Common myeloid progenitor, CD34-positive (primary cell): Measurements from ENCODE around the gene HOXC9.

Source experiments
- CTCF ChIA-PET: fragments of 350-600 bp; sonication (Branson Sonifier 250); formaldehyde crosslinking; loops from one replicate; lab custom pipeline; 2021; ENCODE audit warnings: antibody characterized with exemption; lab: Charles Lee
- POLR2A ChIA-PET: fragments of 350-600 bp; sonication (Branson Sonifier 250); formaldehyde crosslinking; loops from one replicate; lab custom pipeline; 2021; ENCODE audit warnings: antibody characterized with exemption; lab: Charles Lee
- DNase-seq, 3 donors: peaks; one replicate each; pipeline versions ENCODE4 v3.0.0 to v3.0.0-alpha.2; 2013
- H3K27ac ChIP-seq, 2 experiments: 1 replicate in 1 of 2; 2 replicates in 1 of 2; pipeline ENCODE4 v1.7.0; 2013; ENCODE audit warnings: inconsistent platforms in 2 of 2, low read length in 2 of 2, mild to moderate bottlenecking in 2 of 2, low read depth in 1 of 2, moderate library complexity in 1 of 2; ENCODE audit not compliant: severe bottlenecking in 2 of 2, insufficient read depth in 1 of 2, poor library complexity in 1 of 2
- H3K27me3 ChIP-seq, 5 experiments: replicated peaks in 2 of 5; 1 replicate in 3 of 5; 2 replicates in 2 of 5; pipeline versions ENCODE4 v1.6.1 to v1.7.0; 2013; ENCODE audit warnings: low read length in 4 of 5, mild to moderate bottlenecking in 2 of 5, moderate library complexity in 2 of 5, inconsistent platforms in 1 of 5; ENCODE audit not compliant: insufficient read depth in 5 of 5, control insufficient read depth in 4 of 5
- H3K36me3 ChIP-seq, 4 experiments: 1 replicate in 2 of 4; 2 replicates in 2 of 4; pipeline versions ENCODE4 v1.6.1 to v1.7.0; 2013; ENCODE audit warnings: low read length in 3 of 4, control low read depth in 1 of 4, mild to moderate bottlenecking in 1 of 4; ENCODE audit not compliant: control insufficient read depth in 4 of 4, insufficient read depth in 4 of 4
- H3K4me1 ChIP-seq, 4 experiments: 1 replicate in 3 of 4; 2 replicates in 1 of 4; pipeline versions ENCODE4 v1.6.1 to v1.7.1; 2013; ENCODE audit warnings: low read length in 3 of 4, mild to moderate bottlenecking in 3 of 4, control low read depth in 1 of 4, inconsistent platforms in 1 of 4, moderate library complexity in 1 of 4; ENCODE audit not compliant: control insufficient read depth in 4 of 4, insufficient read depth in 4 of 4; ENCODE audit errors: control extremely low read depth in 1 of 4
- H3K4me3 ChIP-seq, 7 experiments: 1 replicate in 4 of 7; 2 replicates in 3 of 7; pipeline versions ENCODE4 v1.5.1 to v1.7.0; 2013; ENCODE audit warnings: mild to moderate bottlenecking in 7 of 7, low read length in 6 of 7, moderate library complexity in 6 of 7, inconsistent platforms in 2 of 7, low read depth in 2 of 7, control low read depth in 1 of 7; ENCODE audit not compliant: insufficient read depth in 4 of 7, control insufficient read depth in 1 of 7; ENCODE audit errors: extremely low read depth in 1 of 7
- H3K9me3 ChIP-seq, 5 experiments: 1 replicate in 4 of 5; 2 replicates in 1 of 5; pipeline versions ENCODE4 v1.6.1 to v1.7.1; 2013; ENCODE audit warnings: low read length in 4 of 5, mild to moderate bottlenecking in 2 of 5, inconsistent platforms in 1 of 5, low read depth in 1 of 5, moderate library complexity in 1 of 5; ENCODE audit not compliant: control insufficient read depth in 4 of 5, insufficient read depth in 2 of 5; ENCODE audit errors: control extremely low read depth in 1 of 5
- WGBS: methylation state at CpG from one replicate; pipeline ENCODE4 v1.1.5; 2013; ENCODE audit not compliant: insufficient coverage; 5-methylcytosine and 5-hydroxymethylcytosine counted together

The HOXC9 gene

GRCh38 chr12:54051026-54051842 is 51.3 kb downstream of the HOXC9 start:
- H3K27me3 ChIP-seq: peaks cover 16 to 99% (median 65%) of the 10 kb centered on the region in 5 experiments
- POLR2A ChIA-PET: no interaction called here
- H3K27ac ChIP-seq: no peak overlapping the region
- peaks cover 0 to 4% (median 0%) of the 10 kb centered on the region in 5 experiments for H3K9me3 ChIP-seq
- no peak overlapping the region for H3K4me3 ChIP-seq
- CTCF ChIA-PET: interaction anchor here (0.6 to 1.6 kb wide), 7 partner anchors 10 to 156 kb away, joined by 3 to 4 read pairs (median 3); no protein-coding TSS in a partner anchor
- peaks cover 0 to 19% (median 9%) of the 10 kb centered on the region in 4 experiments for H3K4me1 ChIP-seq
- 21% methylated on average over 9 of the region's 12 CpGs for WGBS
- no peak for DNase-seq
- no peaks in the 10 kb centered on the region for H3K36me3 ChIP-seq

GRCh38 chr12:54051874-54052437 is 52.0 kb downstream of the HOXC9 start:
- POLR2A ChIA-PET: no interaction called here
- DNase-seq: no peak
- 25% methylated on average over 5 of the region's 24 CpGs for WGBS
- CTCF ChIA-PET: interaction anchor here (0.6 to 3.1 kb wide), 7 partner anchors 9 to 155 kb away, joined by 3 to 11 read pairs (median 3); no protein-coding TSS in a partner anchor
- Histone ChIP-seq H3K27ac (no peak overlapping the region), H3K4me1 (peaks cover 0 to 19% (median 9%) of the 10 kb centered on the region in 4 experiments), H3K9me3 (peaks cover 0 to 4% (median 0%) of the 10 kb centered on the region in 5 experiments), H3K36me3 (no peaks in the 10 kb centered on the region), H3K27me3 (peaks cover 16 to 99% (median 67%) of the 10 kb centered on the region in 5 experiments), H3K4me3 (no peak overlapping the region)

GRCh38 chr12:54052438-54053002 is 52.6 kb downstream of the HOXC9 start:
- DNase-seq: no peak
- Histone ChIP-seq H3K36me3 (no peaks in the 10 kb centered on the region), H3K27me3 (peaks cover 16 to 99% (median 69%) of the 10 kb centered on the region in 5 experiments), H3K27ac (no peak overlapping the region), H3K4me3 (peak overlapping the region in 3 of 7 experiments; percentile 53 to 61 (median 56)), H3K9me3 (peaks cover 0 to 4% (median 0%) of the 10 kb centered on the region in 5 experiments), H3K4me1 (peaks cover 0 to 19% (median 9%) of the 10 kb centered on the region in 4 experiments)
- CTCF ChIA-PET: interaction anchor here (0.6 to 3.1 kb wide), 10 partner anchors 8 to 154 kb away, joined by 3 to 11 read pairs (median 3); partner anchors contain the start of gene HOXC5
- 49% methylated on average over 3 of the region's 10 CpGs for WGBS
- POLR2A ChIA-PET: no interaction called here
